ENCODE data around the gene PKP3.

GRCh38 chr11:425301-425700, 31.3 kb downstream of the PKP3 start:
- TF ChIP-seq CTCF (IDR thresholded peaks at IDR 0.05) (no peak), POLR2A (IDR thresholded peaks at IDR 0.05) (no peak)

Data from lower leg skin (tissue), 3 donors.